CD8-positive, alpha-beta memory T cell (primary cell): ENCODE results near the gene FUT2. TPM values are rescaled to one million over a fixed set of nuclear protein-coding genes. Genes with fewer than 3 reads are reported as not detected.

Experiments used
- CTCF ChIA-PET: fragments of 350-600 bp; sonication (Branson Sonifier 250); formaldehyde crosslinking; loops from one replicate; lab custom pipeline; 2021; ENCODE audit warnings: antibody characterized with exemption; lab: Charles Lee
- POLR2A ChIA-PET: fragments of 350-600 bp; sonication (Branson Sonifier 250); formaldehyde crosslinking; loops from one replicate; lab custom pipeline; 2021; ENCODE audit warnings: antibody characterized with exemption; lab: Charles Lee
- DNase-seq, 5 donors: peaks; one replicate each; pipeline versions ENCODE4 v3.0.0 to v3.0.0-alpha.2; 2020 to 2022; ENCODE audit warnings: mixed read lengths in 1 of 5
- H3K27ac ChIP-seq: one replicate; pipeline ENCODE4 v1.7.0; 2013; ENCODE audit warnings: low read depth, mild to moderate bottlenecking, low read length, moderate library complexity
- H3K27me3 ChIP-seq: 2 replicates; pipeline ENCODE4 v1.7.0; 2013; ENCODE audit warnings: low read length, mild to moderate bottlenecking; ENCODE audit not compliant: insufficient read depth, poor library complexity, severe bottlenecking
- H3K36me3 ChIP-seq: 2 replicates; pipeline ENCODE4 v1.7.0; 2013; ENCODE audit warnings: mild to moderate bottlenecking, low read length, moderate library complexity; ENCODE audit not compliant: insufficient read depth
- H3K4me1 ChIP-seq: 2 replicates; pipeline ENCODE4 v1.7.0; 2013; ENCODE audit warnings: mild to moderate bottlenecking, low read length, moderate library complexity; ENCODE audit not compliant: insufficient read depth
- H3K4me3 ChIP-seq: 2 replicates; pipeline ENCODE4 v1.7.0; 2013; ENCODE audit warnings: mild to moderate bottlenecking, low read length
- H3K9me3 ChIP-seq: 2 replicates; pipeline ENCODE4 v1.7.0; 2013; ENCODE audit warnings: mild to moderate bottlenecking, low read length
- H3K27ac Mint-ChIP-seq, 8 donors: one replicate each; pipeline ENCODE4 v1.8.0; 2020 to 2021; ENCODE audit warnings: mixed read lengths in 8 of 8, mild to moderate bottlenecking in 6 of 8, inconsistent platforms in 3 of 8, moderate library complexity in 3 of 8
- H3K27me3 Mint-ChIP-seq, 2 donors: one replicate each; pipeline ENCODE4 v1.8.0; 2020 to 2021; ENCODE audit warnings: mixed read lengths in 2 of 2, mild to moderate bottlenecking in 1 of 2, moderate library complexity in 1 of 2
- H3K36me3 Mint-ChIP-seq, 3 donors: one replicate each; pipeline ENCODE4 v1.8.0; 2020 to 2021; ENCODE audit warnings: mixed read lengths in 3 of 3, inconsistent platforms in 1 of 3, mild to moderate bottlenecking in 1 of 3
- H3K4me1 Mint-ChIP-seq, 3 donors: one replicate each; pipeline ENCODE4 v1.8.0; 2020 to 2021; ENCODE audit warnings: mixed read lengths in 3 of 3, inconsistent platforms in 1 of 3, mild to moderate bottlenecking in 1 of 3
- H3K4me3 Mint-ChIP-seq, 7 donors: one replicate each; pipeline ENCODE4 v1.8.0; 2020 to 2021; ENCODE audit warnings: mixed read lengths in 7 of 7, mild to moderate bottlenecking in 6 of 7, moderate library complexity in 4 of 7, inconsistent platforms in 2 of 7
- H3K9me3 Mint-ChIP-seq, 5 donors: one replicate each; pipeline ENCODE4 v1.8.0; 2020 to 2022; ENCODE audit warnings: mixed read lengths in 5 of 5, mild to moderate bottlenecking in 3 of 5, moderate library complexity in 2 of 5, inconsistent platforms in 1 of 5
- polyA plus RNA-seq: library from polyadenylated mRNA; unstranded; fragments of 300-500 nt; fragmentation: Illumina TruSeq; gene quantifications from one replicate; pipeline ENCODE4 v1.2.3, GENCODE V29; 2021
- total RNA-seq, 2 experiments: library from RNA; stranded (reverse); gene quantifications; one replicate each; pipeline ENCODE4 v1.2.3, GENCODE V29; 2021

The FUT2 gene
- total and polyA plus RNA-seq, 3 experiments from 2014 or later: 0.33 TPM; not detected in 2

DNA sequence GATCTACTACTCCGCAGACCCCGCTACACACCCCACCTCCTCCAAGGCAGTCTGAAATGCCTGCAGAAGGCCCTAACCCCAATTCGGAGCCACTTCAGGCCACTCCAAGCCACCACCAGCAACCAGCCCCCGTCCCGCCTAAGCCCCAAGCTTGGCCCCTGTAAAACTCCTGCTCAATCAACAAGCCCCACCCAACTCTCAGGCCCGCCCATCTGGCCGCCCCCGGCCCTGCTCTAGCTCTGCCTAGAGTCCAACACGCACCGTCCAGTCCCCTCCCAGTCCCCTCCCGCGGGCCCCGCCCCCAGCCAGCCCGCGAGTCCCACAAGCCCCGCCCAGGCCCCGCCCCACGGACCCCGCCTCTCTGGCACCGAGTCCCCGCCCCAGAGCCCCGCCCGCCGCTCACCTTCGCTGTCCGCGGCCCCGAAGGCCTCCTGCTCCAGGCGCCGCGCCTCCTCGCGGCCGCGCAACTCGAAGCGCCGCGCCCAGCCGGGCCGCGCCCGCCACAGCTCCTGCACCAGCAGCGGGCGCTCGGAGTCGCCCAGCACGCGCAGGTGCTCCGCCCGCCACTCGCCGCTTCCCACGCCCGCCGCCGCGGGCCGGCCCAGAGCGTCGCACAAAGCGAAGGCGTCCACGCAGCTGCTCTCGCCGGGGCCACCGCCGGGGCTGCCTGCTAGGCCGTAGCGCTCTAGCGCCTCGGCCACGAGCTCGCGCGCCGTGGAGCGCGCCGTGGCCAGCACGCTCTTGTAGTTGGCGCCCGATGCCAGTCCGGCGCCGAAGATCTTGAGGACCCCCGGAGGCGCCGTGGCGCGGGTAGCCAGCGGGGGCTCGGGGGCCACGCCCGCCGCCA lies 43.0 kb downstream of the FUT2 start:
- peak overlapping the region; percentile 37 for H3K4me3 ChIP-seq
- peaks cover 0 to 2% of the 10 kb centered on the region in 2 donors for H3K27me3 Mint-ChIP-seq

DNA sequence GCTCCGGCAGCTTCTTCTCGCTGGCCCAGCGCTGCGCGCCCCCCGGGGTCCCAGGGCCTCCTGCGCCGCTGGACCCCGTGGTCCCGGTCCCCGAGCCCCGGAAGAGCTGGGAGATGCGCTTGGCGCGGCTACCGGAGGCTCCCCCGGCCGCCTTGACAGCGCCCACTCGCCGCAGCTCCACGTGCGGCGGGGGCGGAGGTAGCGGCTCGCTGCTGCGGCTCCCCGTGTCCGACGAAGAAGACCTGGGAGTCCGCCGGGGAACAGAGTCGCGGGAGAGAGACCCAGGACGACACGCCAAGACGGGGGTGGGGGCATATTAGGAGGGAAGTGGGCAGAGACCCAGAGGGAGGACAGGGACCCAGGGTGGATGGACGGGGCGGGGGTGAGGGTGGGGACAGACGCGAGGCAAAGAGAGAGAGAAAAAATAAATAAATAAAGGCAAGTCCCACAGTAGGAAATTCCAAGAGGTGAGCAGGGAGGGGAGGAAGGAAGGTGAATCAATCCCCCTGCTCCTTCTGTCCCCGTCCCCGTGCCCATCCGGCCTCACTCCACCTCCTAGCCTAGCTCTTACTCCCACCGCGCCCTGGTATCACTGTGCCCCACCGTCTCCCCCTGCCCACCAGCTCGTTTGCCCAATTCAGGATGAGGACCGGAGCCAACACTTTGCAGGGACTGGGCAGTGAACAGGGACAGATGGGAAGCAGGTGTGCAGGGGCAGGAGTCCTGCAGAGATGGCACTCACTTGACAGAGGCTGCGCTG lies 43.8 kb downstream of the FUT2 start:
- Mint-ChIP-seq H3K36me3 (no peaks in the 10 kb centered on the region), H3K27ac (no peak overlapping the region), H3K9me3 (no peaks in the 10 kb centered on the region), H3K27me3 (peaks cover 3 to 5% of the 10 kb centered on the region in 2 donors), H3K4me3 (peak overlapping the region in 5 of 7 donors; percentile 34 to 84 (median 48)), H3K4me1 (peaks cover 7 to 21% (median 13%) of the 10 kb centered on the region in 3 donors)
- Histone ChIP-seq H3K4me3 (peak overlapping the region; percentile 37), H3K36me3 (no peaks in the 10 kb centered on the region), H3K9me3 (no peaks in the 10 kb centered on the region), H3K4me1 (peaks cover 31% of the 10 kb centered on the region), H3K27ac (peak overlapping the region; percentile 9), H3K27me3 (no peaks in the 10 kb centered on the region)
- POLR2A ChIA-PET: interaction anchor here (0.6 to 1.6 kb wide), 5 partner anchors 19 to 714 kb away, joined by 3 to 6 read pairs (median 5); partner anchors contain the start of gene CA11
- CTCF ChIA-PET: interaction anchor here (0.9 to 2.2 kb wide), 9 partner anchors 8 to 121 kb away, joined by 3 to 9 read pairs (median 5); partner anchors contain the start of genes CA11, RPL18 and SPHK2
- DNase-seq: no peak

More for the DNA sequence above, 43.0 kb downstream of the FUT2 start:
- H3K4me1 ChIP-seq: peaks cover 31% of the 10 kb centered on the region
- ChIA-PET CTCF (interaction anchor here (0.7 to 2.2 kb wide), 11 partner anchors 9 to 120 kb away, joined by 3 to 9 read pairs (median 4); partner anchors contain the start of genes CA11, RPL18 and SPHK2), POLR2A (interaction anchor here (0.7 to 1.6 kb wide), 6 partner anchors 14 to 93 kb away, joined by 3 to 6 read pairs (median 4); partner anchors contain the start of gene CA11)
- Mint-ChIP-seq H3K4me3 (peak overlapping the region in 6 of 7 donors; percentile 50 to 90 (median 66)), H3K4me1 (peaks cover 7 to 21% (median 13%) of the 10 kb centered on the region in 3 donors), H3K27ac (peak overlapping the region in 4 of 8 donors; percentile 36 to 95 (median 40)), H3K9me3 (no peaks in the 10 kb centered on the region), H3K36me3 (no peaks in the 10 kb centered on the region)
- no peaks in the 10 kb centered on the region for H3K9me3 ChIP-seq
- DNase-seq: peak; percentile 80 to 91 (median 89)
- no peaks in the 10 kb centered on the region for H3K27me3 ChIP-seq
- H3K27ac ChIP-seq: peak overlapping the region; percentile 57
- no peaks in the 10 kb centered on the region for H3K36me3 ChIP-seq

DNA sequence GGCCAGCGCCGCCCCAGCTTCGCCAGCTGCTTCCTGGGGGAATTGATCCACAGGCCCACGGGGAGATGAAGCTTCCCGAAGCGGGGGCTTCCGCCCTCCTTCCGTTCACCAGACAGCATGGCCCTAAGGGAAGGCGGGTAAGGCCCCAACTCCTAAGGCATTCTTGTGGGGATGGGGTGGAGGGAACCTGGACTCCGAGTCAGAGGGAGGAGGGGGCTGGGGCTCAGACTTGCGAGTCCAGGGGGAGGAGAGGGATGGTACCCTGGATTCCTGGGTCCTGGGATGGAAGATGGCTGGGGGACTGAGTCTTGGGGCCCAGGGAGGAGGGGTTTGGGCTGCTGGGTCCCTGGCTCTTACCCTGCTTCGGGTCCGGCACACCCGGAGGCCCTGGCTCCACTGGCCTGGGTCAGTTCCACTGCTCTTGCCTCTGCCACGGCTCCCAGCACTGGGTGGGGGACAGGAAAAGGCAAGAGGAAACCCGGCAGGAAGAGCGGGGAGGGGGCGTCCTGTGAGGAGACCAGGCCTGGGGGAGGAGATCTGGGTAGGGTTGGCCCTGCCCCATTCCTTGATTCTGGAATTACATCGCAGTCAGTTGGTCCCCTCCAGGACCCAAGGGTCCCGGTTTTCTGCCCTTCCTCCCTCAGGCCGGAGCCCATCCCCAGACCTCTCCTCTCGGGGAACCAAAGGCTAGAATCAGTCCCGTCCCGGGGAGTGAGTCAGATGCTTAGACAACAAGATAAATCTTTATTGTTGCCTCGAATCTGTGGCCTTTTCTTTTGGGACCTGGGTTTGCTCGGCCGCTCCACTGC lies 44.6 kb downstream of the FUT2 start, which contains the start of gene RASIP1:
RASIP1 (minus strand) TSS at position 447 of the 809 bp plus-strand sequence; CDS start at position 119, 328 bp downstream.
- no peaks in the 10 kb centered on the region for H3K36me3 Mint-ChIP-seq
- Histone ChIP-seq H3K4me1 (peaks cover 31% of the 10 kb centered on the region), H3K27me3 (no peaks in the 10 kb centered on the region), H3K27ac (peak within 1 kb of the TSS; percentile 40), H3K4me3 (peak within 1 kb of the TSS; percentile 37), H3K36me3 (no peaks in the 10 kb centered on the region), H3K9me3 (no peaks in the 10 kb centered on the region)
- H3K27ac Mint-ChIP-seq: no peak within 1 kb of the TSS
- H3K9me3 Mint-ChIP-seq: no peaks in the 10 kb centered on the region
- peaks cover 9 to 21% (median 13%) of the 10 kb centered on the region in 3 donors for H3K4me1 Mint-ChIP-seq
- ChIA-PET POLR2A (interaction anchor here (1.4 kb wide), 1 partner anchor 20 kb away, joined by 5 read pairs; no protein-coding TSS in a partner anchor), CTCF (interaction anchor here (1.8 to 2.2 kb wide), 2 partner anchors 16 to 94 kb away, joined by 6 to 8 read pairs; partner anchors contain the start of gene CA11)
- peaks cover 2 to 10% of the 10 kb centered on the region in 2 donors for H3K27me3 Mint-ChIP-seq
- peak within 1 kb of the TSS in 6 of 7 donors; percentile 26 to 84 (median 44) for H3K4me3 Mint-ChIP-seq
- peak in 1 of 5 donors; percentile 33 for DNase-seq

DNA sequence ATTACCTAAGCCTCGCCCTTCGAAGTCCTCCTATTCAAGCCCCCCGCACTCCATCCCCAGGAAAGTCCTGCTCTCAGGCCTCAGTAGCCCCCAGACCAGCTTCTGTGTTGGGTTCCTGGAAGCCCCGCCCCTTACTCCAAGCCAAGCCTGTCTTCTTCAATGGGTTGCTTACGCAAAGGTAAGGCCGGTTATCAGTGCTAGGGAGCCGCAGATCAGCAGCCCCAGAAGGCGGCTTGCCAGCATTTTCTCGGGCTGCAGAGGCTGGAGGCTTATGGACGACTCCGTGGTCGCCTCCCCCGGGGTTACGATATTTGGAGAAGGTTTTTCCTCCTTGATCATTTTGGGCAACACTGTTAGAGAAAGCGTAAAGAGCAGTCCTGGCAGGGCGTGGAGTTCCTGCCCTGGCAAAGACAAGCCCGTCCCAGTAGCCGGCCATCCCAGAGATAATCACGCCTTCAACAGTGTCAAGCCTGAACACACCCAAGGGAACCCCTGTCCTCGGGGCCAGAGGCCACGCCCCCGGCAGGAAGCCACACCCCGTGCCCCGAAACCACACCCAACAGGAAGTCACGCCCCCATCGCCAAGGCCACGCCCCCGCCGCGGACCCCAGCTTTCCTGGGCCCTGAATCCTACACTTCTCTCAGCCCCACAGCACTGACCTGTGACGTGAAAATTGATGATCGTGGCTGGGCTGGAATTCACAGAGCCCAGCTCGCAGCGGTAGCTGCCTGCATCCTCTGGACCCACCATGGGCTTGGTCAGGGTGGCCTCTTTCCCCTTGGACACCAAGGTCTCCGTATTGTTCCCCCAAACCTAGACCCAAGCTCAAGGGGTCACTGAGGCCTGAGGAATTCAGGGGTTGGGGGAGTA lies 45.6 kb downstream of the FUT2 start:
- Mint-ChIP-seq H3K4me3 (peak overlapping the region in 3 of 7 donors; percentile 19 to 78 (median 26)), H3K27ac (no peak overlapping the region), H3K36me3 (peaks cover 0 to 2% (median 0%) of the 10 kb centered on the region in 3 donors), H3K9me3 (no peaks in the 10 kb centered on the region), H3K27me3 (peaks cover 8 to 20% of the 10 kb centered on the region in 2 donors), H3K4me1 (peaks cover 13 to 24% (median 13%) of the 10 kb centered on the region in 3 donors)
- Histone ChIP-seq H3K9me3 (no peaks in the 10 kb centered on the region), H3K27me3 (peaks cover 7% of the 10 kb centered on the region), H3K27ac (peak overlapping the region; percentile 56), H3K4me3 (no peak overlapping the region), H3K4me1 (peaks cover 31% of the 10 kb centered on the region), H3K36me3 (no peaks in the 10 kb centered on the region)
- CTCF ChIA-PET: no interaction called here
- POLR2A ChIA-PET: no interaction called here
- no peak for DNase-seq

DNA sequence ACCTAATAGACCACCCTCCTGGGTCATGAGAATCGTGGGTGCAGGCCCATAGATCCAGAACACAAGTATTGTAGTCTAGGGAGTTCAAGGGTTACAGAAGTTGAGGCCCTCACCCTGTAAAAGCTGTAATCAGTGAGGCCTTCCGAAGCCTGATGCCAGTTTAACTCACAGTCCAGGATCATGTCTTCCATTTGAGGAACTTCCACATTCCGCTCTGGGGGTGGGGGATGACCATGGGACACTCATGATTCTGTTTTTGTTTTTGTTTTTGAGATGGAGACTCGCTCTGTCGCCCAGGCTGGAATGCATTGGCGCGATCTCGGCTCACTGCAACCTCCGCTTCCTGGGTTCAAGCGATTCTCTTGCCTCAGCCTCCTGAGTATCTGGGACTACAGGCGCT lies 46.3 kb downstream of the FUT2 start:
- H3K27me3 Mint-ChIP-seq: peaks cover 10 to 22% of the 10 kb centered on the region in 2 donors
- H3K27ac Mint-ChIP-seq: peak overlapping the region in 1 of 8 donors; percentile 84
- DNase-seq: no peak
- peaks cover 0 to 2% (median 0%) of the 10 kb centered on the region in 3 donors for H3K36me3 Mint-ChIP-seq
- Histone ChIP-seq H3K36me3 (no peaks in the 10 kb centered on the region), H3K4me3 (no peak overlapping the region), H3K4me1 (peaks cover 37% of the 10 kb centered on the region), H3K27me3 (peaks cover 7% of the 10 kb centered on the region), H3K9me3 (no peaks in the 10 kb centered on the region), H3K27ac (peak overlapping the region; percentile 56)
- ChIA-PET CTCF (no interaction called here), POLR2A (no interaction called here)
- H3K4me3 Mint-ChIP-seq: peak overlapping the region in 2 of 7 donors; percentile 18 to 19
- H3K9me3 Mint-ChIP-seq: no peaks in the 10 kb centered on the region
- peaks cover 13 to 25% (median 14%) of the 10 kb centered on the region in 3 donors for H3K4me1 Mint-ChIP-seq

DNA sequence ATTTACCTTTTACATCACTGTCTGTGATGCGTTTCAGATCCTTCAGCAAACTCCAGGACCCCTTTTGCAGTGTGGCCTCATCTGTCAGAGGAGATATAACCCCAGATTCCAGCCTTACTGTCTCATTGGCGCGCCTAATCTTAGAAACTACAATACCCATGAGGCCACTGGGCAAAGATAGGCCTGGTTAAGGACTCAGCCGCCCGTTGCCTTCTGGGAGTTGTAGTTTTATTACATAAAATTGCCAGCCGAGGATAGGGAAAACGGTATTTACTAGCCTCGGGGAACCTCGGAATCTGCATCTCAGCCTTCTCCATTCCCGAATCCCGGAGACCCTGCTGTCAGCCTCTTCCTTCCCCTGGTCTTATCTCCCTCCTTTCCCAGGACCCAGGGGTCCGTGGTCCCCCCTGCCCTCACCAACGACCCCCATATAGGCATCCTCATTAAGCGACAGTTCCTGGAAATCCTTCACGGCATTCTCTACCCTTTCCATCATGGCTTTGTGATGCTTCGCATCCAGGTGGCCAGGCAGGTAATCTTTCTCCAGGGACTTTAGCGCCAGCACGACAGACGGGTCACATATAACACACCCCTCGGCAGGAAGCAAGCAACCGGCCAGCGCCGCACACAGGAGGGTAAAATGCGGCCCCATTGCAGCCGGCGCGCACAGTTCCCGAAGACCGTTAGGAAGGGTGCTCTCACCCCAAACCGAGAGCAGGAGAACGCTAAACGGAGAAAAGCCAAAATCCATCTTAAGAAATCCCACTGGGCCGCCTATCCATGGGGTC lies 49.6 kb downstream of the FUT2 start:
- CTCF ChIA-PET: no interaction called here
- Histone ChIP-seq H3K36me3 (no peaks in the 10 kb centered on the region), H3K4me3 (no peak overlapping the region), H3K4me1 (peaks cover 19% of the 10 kb centered on the region), H3K27ac (no peak overlapping the region), H3K27me3 (peaks cover 7% of the 10 kb centered on the region), H3K9me3 (no peaks in the 10 kb centered on the region)
- H3K27me3 Mint-ChIP-seq: peaks cover 14 to 31% of the 10 kb centered on the region in 2 donors
- H3K4me3 Mint-ChIP-seq: no peak overlapping the region
- peaks cover 0 to 2% (median 0%) of the 10 kb centered on the region in 3 donors for H3K36me3 Mint-ChIP-seq
- H3K4me1 Mint-ChIP-seq: peaks cover 9 to 15% (median 10%) of the 10 kb centered on the region in 3 donors
- peak overlapping the region in 1 of 8 donors; percentile 46 for H3K27ac Mint-ChIP-seq
- POLR2A ChIA-PET: no interaction called here
- DNase-seq: peak in 4 of 5 donors; percentile 35 to 60 (median 40)
- no peaks in the 10 kb centered on the region for H3K9me3 Mint-ChIP-seq
